ENCODE measurements around the gene CTXND1. TPM values are rescaled to one million over a fixed set of nuclear protein-coding genes. Genes with fewer than 3 reads are reported as not detected.

Gene CTXND1
- polyA plus RNA-seq, 3 donors, result not detected

GRCh38 chr15:80173022-80173759 lies 78.8 kb downstream of the CTXND1 start:
- no peaks in the 10 kb centered on the region for H3K27me3 ChIP-seq (ENCODE audit: control insufficient read depth in 2 of 2, insufficient read depth in 2 of 2, low read length in 2 of 2)
- no peak overlapping the region for H3K4me3 ChIP-seq (replicated peaks in 1 of 3; ENCODE audit: low read depth in 2 of 3, low read length in 3 of 3)
- no peak overlapping the region for H3K4me3 Mint-ChIP-seq
- no peaks in the 10 kb centered on the region for H3K9me3 ChIP-seq (replicated peaks in 1 of 2; ENCODE audit: control insufficient read depth in 1 of 2, insufficient read depth in 1 of 2, low read length in 2 of 2)
- TF ChIP-seq CTCF (IDR thresholded peaks at IDR 0.05), result peak; percentile 91
- no peaks in the 10 kb centered on the region for H3K9me3 Mint-ChIP-seq
- H3K79me2 ChIP-seq (ENCODE audit: insufficient read depth, low read length), result no peaks in the 10 kb centered on the region
- H3K36me3 ChIP-seq (replicated peaks in 1 of 2; ENCODE audit: control insufficient read depth in 1 of 2, insufficient read depth in 2 of 2, low read length in 2 of 2), result peaks cover 33 to 65% of the 10 kb centered on the region in 2 donors
- peaks cover 45 to 83% of the 10 kb centered on the region in 2 donors for H3K36me3 Mint-ChIP-seq
- peaks cover 0 to 4% of the 10 kb centered on the region in 2 donors for H3K4me1 ChIP-seq (ENCODE audit: control insufficient read depth in 1 of 2, insufficient read depth in 2 of 2, low read length in 2 of 2)
- peaks cover 5% of the 10 kb centered on the region for H3K4me1 Mint-ChIP-seq
- H4K20me1 ChIP-seq (ENCODE audit: insufficient read depth, low read length), result no peaks in the 10 kb centered on the region
- no peak overlapping the region for H2AFZ ChIP-seq (ENCODE audit: insufficient read depth, low read depth, low read length, poor library complexity, severe bottlenecking)
- 64% methylated on average over 10 of the region's 10 CpGs for WGBS (ENCODE audit: insufficient coverage)
- H3K27ac ChIP-seq (ENCODE audit: low read depth in 1 of 2, low read length in 2 of 2), result no peak overlapping the region
- intact Hi-C loops (cut with micrococcal nuclease), result no loop called here
- DNase-seq, result peak; percentile 39 to 64 (median 57)
- peak overlapping the region in 3 of 7 donors; percentile 48 to 69 (median 58) for H3K27ac Mint-ChIP-seq
- H3K4me2 ChIP-seq (replicated peaks; ENCODE audit: extremely low read depth, low read length, poor library complexity, severe bottlenecking), result no peak overlapping the region
- no peak overlapping the region for H3K9ac ChIP-seq (ENCODE audit: insufficient read depth, low read length, poor library complexity, severe bottlenecking)
- H3K27me3 Mint-ChIP-seq (ENCODE audit: low read depth in 3 of 3), result peaks cover 0 to 1% (median 1%) of the 10 kb centered on the region in 3 donors

GRCh38 chr15:80172401-80172800 lies 79.6 kb downstream of the CTXND1 start:
- Histone ChIP-seq H3K36me3 (replicated peaks in 1 of 2; ENCODE audit: control insufficient read depth in 1 of 2, insufficient read depth in 2 of 2, low read length in 2 of 2) (peaks cover 28 to 61% of the 10 kb centered on the region in 2 donors), H3K79me2 (ENCODE audit: insufficient read depth, low read length) (no peaks in the 10 kb centered on the region), H3K4me1 (ENCODE audit: control insufficient read depth in 1 of 2, insufficient read depth in 2 of 2, low read length in 2 of 2) (peaks cover 0 to 4% of the 10 kb centered on the region in 2 donors), H3K4me3 (replicated peaks in 1 of 3; ENCODE audit: low read depth in 2 of 3, low read length in 3 of 3) (no peak overlapping the region), H3K4me2 (replicated peaks; ENCODE audit: extremely low read depth, low read length, poor library complexity, severe bottlenecking) (no peak overlapping the region), H4K20me1 (ENCODE audit: insufficient read depth, low read length) (no peaks in the 10 kb centered on the region), H2AFZ (ENCODE audit: insufficient read depth, low read depth, low read length, poor library complexity, severe bottlenecking) (no peak overlapping the region), H3K27ac (ENCODE audit: low read depth in 1 of 2, low read length in 2 of 2) (no peak overlapping the region), H3K27me3 (ENCODE audit: control insufficient read depth in 2 of 2, insufficient read depth in 2 of 2, low read length in 2 of 2) (no peaks in the 10 kb centered on the region), H3K9ac (ENCODE audit: insufficient read depth, low read length, poor library complexity, severe bottlenecking) (no peak overlapping the region), H3K9me3 (replicated peaks in 1 of 2; ENCODE audit: control insufficient read depth in 1 of 2, insufficient read depth in 1 of 2, low read length in 2 of 2) (no peaks in the 10 kb centered on the region)
- peaks cover 43 to 81% of the 10 kb centered on the region in 2 donors for H3K36me3 Mint-ChIP-seq
- no peak for DNase-seq
- H3K4me3 Mint-ChIP-seq, result no peak overlapping the region
- H3K9me3 Mint-ChIP-seq, result no peaks in the 10 kb centered on the region
- peak overlapping the region in 1 of 7 donors; percentile 42 for H3K27ac Mint-ChIP-seq
- H3K27me3 Mint-ChIP-seq (ENCODE audit: low read depth in 3 of 3), result peaks cover 0 to 1% (median 1%) of the 10 kb centered on the region in 3 donors
- no peak for TF ChIP-seq CTCF (IDR thresholded peaks at IDR 0.05)
- H3K4me1 Mint-ChIP-seq, result peaks cover 5% of the 10 kb centered on the region
- intact Hi-C loops (cut with micrococcal nuclease), result no loop called here
- 91% methylated on average over 2 of the region's 8 CpGs for WGBS (ENCODE audit: insufficient coverage)
